ENCODE measurements around the gene AUTS2. TPM values are rescaled to one million over a fixed set of nuclear protein-coding genes. Genes with fewer than 3 reads are reported as not detected.

The AUTS2 gene
- total and polyA plus RNA-seq, 2 donors (not counting 1 experiment from before 2014, with no cell fraction given), result 0.60 to 9.1 TPM

- H2AFZ ChIP-seq (ENCODE audit: low read length), result no peak overlapping the region
- H4K20me1 ChIP-seq (ENCODE audit: control insufficient read depth, extremely low read depth, insufficient read depth, low read length), result no peaks in the 10 kb centered on the region
- DNase-seq (ENCODE audit: low read depth in 2 of 2), result no peak
- H3K9me3 ChIP-seq (ENCODE audit: control insufficient read depth, insufficient read depth, low read depth, low read length), result no peaks in the 10 kb centered on the region
- H3K4me3 ChIP-seq (replicated peaks in 1 of 4; ENCODE audit: control extremely low read depth in 1 of 4, insufficient read depth in 1 of 4, low read depth in 3 of 4, low read length in 4 of 4), result no peak overlapping the region
- H3K4me1 ChIP-seq (ENCODE audit: control insufficient read depth, extremely low read depth, insufficient read depth, low read length), result no peaks in the 10 kb centered on the region
- no peaks in the 10 kb centered on the region for H3K27me3 ChIP-seq (ENCODE audit: control insufficient read depth, insufficient read depth, low read length)
- no peak for TF ChIP-seq CTCF (conservative IDR thresholded peaks at IDR 0.05 in 1 of 2, IDR thresholded peaks at IDR 0.05 in 1 of 2; ENCODE audit: low read depth in 1 of 2, low read length in 2 of 2)
- no peak for TF ChIP-seq EZH2 (IDR thresholded peaks at IDR 0.05; ENCODE audit: low read length, missing control alignments)
- H3K79me2 ChIP-seq (ENCODE audit: control insufficient read depth, insufficient read depth, low read length), result no peaks in the 10 kb centered on the region
- H3K27ac ChIP-seq (ENCODE audit: insufficient read depth, low read length), result no peak overlapping the region
- H3K9ac ChIP-seq (ENCODE audit: insufficient read depth, low read length), result no peak overlapping the region
- no peak overlapping the region for H3K4me2 ChIP-seq (ENCODE audit: extremely low read depth, insufficient read depth, low read length)
- no peaks in the 10 kb centered on the region for H3K36me3 ChIP-seq (ENCODE audit: control insufficient read depth, insufficient read depth, low read length)
Observed at GRCh38 chr7:70554646-70555045, 956.4 kb downstream of the AUTS2 start.

GRCh38 chr7:70556761-70557160 lies 958.5 kb downstream of the AUTS2 start:
- Histone ChIP-seq H3K4me2 (ENCODE audit: extremely low read depth, insufficient read depth, low read length) (no peak overlapping the region), H4K20me1 (ENCODE audit: control insufficient read depth, extremely low read depth, insufficient read depth, low read length) (no peaks in the 10 kb centered on the region), H3K4me3 (replicated peaks in 1 of 4; ENCODE audit: control extremely low read depth in 1 of 4, insufficient read depth in 1 of 4, low read depth in 3 of 4, low read length in 4 of 4) (no peak overlapping the region), H3K27me3 (ENCODE audit: control insufficient read depth, insufficient read depth, low read length) (no peaks in the 10 kb centered on the region), H3K9me3 (ENCODE audit: control insufficient read depth, insufficient read depth, low read depth, low read length) (no peaks in the 10 kb centered on the region), H2AFZ (ENCODE audit: low read length) (no peak overlapping the region), H3K79me2 (ENCODE audit: control insufficient read depth, insufficient read depth, low read length) (no peaks in the 10 kb centered on the region), H3K27ac (ENCODE audit: insufficient read depth, low read length) (no peak overlapping the region), H3K36me3 (ENCODE audit: control insufficient read depth, insufficient read depth, low read length) (no peaks in the 10 kb centered on the region), H3K9ac (ENCODE audit: insufficient read depth, low read length) (no peak overlapping the region), H3K4me1 (ENCODE audit: control insufficient read depth, extremely low read depth, insufficient read depth, low read length) (no peaks in the 10 kb centered on the region)
- no peak for DNase-seq (ENCODE audit: low read depth in 2 of 2)
- TF ChIP-seq EZH2 (IDR thresholded peaks at IDR 0.05; ENCODE audit: low read length, missing control alignments) (no peak), CTCF (conservative IDR thresholded peaks at IDR 0.05 in 1 of 2, IDR thresholded peaks at IDR 0.05 in 1 of 2; ENCODE audit: low read depth in 1 of 2, low read length in 2 of 2) (no peak)

- Histone ChIP-seq H4K20me1 (ENCODE audit: control insufficient read depth, extremely low read depth, insufficient read depth, low read length) (no peaks in the 10 kb centered on the region), H3K79me2 (ENCODE audit: control insufficient read depth, insufficient read depth, low read length) (no peaks in the 10 kb centered on the region), H2AFZ (ENCODE audit: low read length) (no peak overlapping the region), H3K4me1 (ENCODE audit: control insufficient read depth, extremely low read depth, insufficient read depth, low read length) (no peaks in the 10 kb centered on the region), H3K27me3 (ENCODE audit: control insufficient read depth, insufficient read depth, low read length) (no peaks in the 10 kb centered on the region), H3K4me2 (ENCODE audit: extremely low read depth, insufficient read depth, low read length) (no peak overlapping the region), H3K36me3 (ENCODE audit: control insufficient read depth, insufficient read depth, low read length) (no peaks in the 10 kb centered on the region), H3K4me3 (replicated peaks in 1 of 4; ENCODE audit: control extremely low read depth in 1 of 4, insufficient read depth in 1 of 4, low read depth in 3 of 4, low read length in 4 of 4) (no peak overlapping the region), H3K9ac (ENCODE audit: insufficient read depth, low read length) (no peak overlapping the region), H3K27ac (ENCODE audit: insufficient read depth, low read length) (no peak overlapping the region), H3K9me3 (ENCODE audit: control insufficient read depth, insufficient read depth, low read depth, low read length) (no peaks in the 10 kb centered on the region)
- no peak for TF ChIP-seq CTCF (conservative IDR thresholded peaks at IDR 0.05 in 1 of 2, IDR thresholded peaks at IDR 0.05 in 1 of 2; ENCODE audit: low read depth in 1 of 2, low read length in 2 of 2)
- TF ChIP-seq EZH2 (IDR thresholded peaks at IDR 0.05; ENCODE audit: low read length, missing control alignments), result no peak
- no peak for DNase-seq (ENCODE audit: low read depth in 2 of 2)
Observed at GRCh38 chr7:70557338-70557737, 959.1 kb downstream of the AUTS2 start.
